HG02678 (cell line): ENCODE data around the gene ZBTB45.
"Not testable (repeated sequence)": the region's sequence is repeated elsewhere in the genome, so short reads cannot be mapped to it uniquely, and the experiment has no call there.

Source experiments
- ATAC-seq: cut with Tn5 transposase; IDR thresholded peaks from one replicate; pipeline ENCODE4 v1.9.1; 2021; ENCODE audit warnings: mild to moderate bottlenecking, moderate library complexity; ENCODE audit not compliant: unreplicated experiment

Gene ZBTB45

GRCh38 chr19:58477130-58477529 is 42.5 kb downstream of the ZBTB45 start:
- no peak for ATAC-seq

- no peak for ATAC-seq
Measured at GRCh38 chr19:58476498-58477015, 43.1 kb downstream of the ZBTB45 start.

GRCh38 chr19:58475714-58476497 is 43.7 kb downstream of the ZBTB45 start, which contains the start of gene ZNF446:
Gene ZNF446, plus strand, starts transcription at chr19:58476352. Its CDS starts 867 bp downstream, at chr19:58477219.
- peak; percentile 86 for ATAC-seq

- no peak for ATAC-seq
Measured at GRCh38 chr19:58474997-58475713, 44.5 kb downstream of the ZBTB45 start.

GRCh38 chr19:58474291-58474996 is 45.2 kb downstream of the ZBTB45 start:
- no peak for ATAC-seq

GRCh38 chr19:58473775-58474174 is 45.8 kb downstream of the ZBTB45 start:
- no peak for ATAC-seq

GRCh38 chr19:58471736-58472135 is 47.9 kb downstream of the ZBTB45 start:
- no peak for ATAC-seq

- ATAC-seq, result not testable (repeated sequence)
Measured at GRCh38 chr19:58470837-58471543, 48.6 kb downstream of the ZBTB45 start.

GRCh38 chr19:58469241-58470013 is 50.2 kb downstream of the ZBTB45 start:
- no peak for ATAC-seq

- no peak for ATAC-seq
Measured at GRCh38 chr19:58468216-58468839, 51.3 kb downstream of the ZBTB45 start.

- ATAC-seq, result peak; percentile 95
Measured at GRCh38 chr19:58466760-58467589, 52.6 kb downstream of the ZBTB45 start, which contains the start of gene ZNF324. Gene ZNF324, plus strand, starts transcription at chr19:58467080. Its CDS starts 2,106 bp downstream, at chr19:58469186.

GRCh38 chr19:58466089-58466759 is 53.4 kb downstream of the ZBTB45 start:
- ATAC-seq, result no peak
